ENCODE results near the gene SPATA32.

SPATA32 gene

DNA sequence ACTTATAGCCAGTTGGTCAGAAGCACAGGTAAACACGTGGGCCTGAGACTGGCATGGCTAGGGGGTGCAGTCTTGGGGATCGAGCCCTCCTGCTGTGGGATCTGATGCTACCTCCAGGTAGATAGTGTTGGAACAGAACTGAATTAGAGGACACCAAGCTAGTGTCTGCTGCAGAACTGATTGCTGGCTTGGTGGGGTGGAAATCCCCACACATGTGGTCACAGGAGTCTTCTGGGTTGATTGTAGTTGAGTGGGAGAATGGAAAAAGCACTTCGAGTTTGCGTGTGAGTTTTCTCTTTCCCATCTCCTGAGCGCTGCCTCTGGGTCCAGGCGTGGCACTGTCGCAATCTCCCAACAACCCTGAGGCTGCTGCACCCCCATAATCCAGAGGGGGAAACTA is 8.0 kb upstream of the SPATA32 start:
- TF ChIP-seq CTCF (IDR thresholded peaks at IDR 0.05; ENCODE audit: low read depth, low read length, poor library complexity, severe bottlenecking) (no peak), EZH2phosphoT487 (IDR thresholded peaks at IDR 0.05; ENCODE audit: borderline replicate concordance, low read length) (no peak)
- H3K4me3 ChIP-seq (ENCODE audit: low read length) = no peak overlapping the region
- peaks cover 61% of the 10 kb centered on the region for H3K36me3 ChIP-seq (ENCODE audit: control insufficient read depth, low read length)
- no peaks in the 10 kb centered on the region for H3K4me1 ChIP-seq (ENCODE audit: control insufficient read depth, low read length)
- H3K27me3 ChIP-seq (ENCODE audit: control insufficient read depth, low read length) = no peaks in the 10 kb centered on the region
- H3K9me3 ChIP-seq (ENCODE audit: control insufficient read depth, insufficient read depth, low read length) = no peaks in the 10 kb centered on the region
- H3K79me2 ChIP-seq (ENCODE audit: control insufficient read depth, low read length) = no peaks in the 10 kb centered on the region
- H3K9me2 ChIP-seq (replicated peaks; ENCODE audit: control insufficient read depth, low read length) = no peaks in the 10 kb centered on the region
- H3F3A ChIP-seq (ENCODE audit: control insufficient read depth, insufficient read depth) = no peaks in the 10 kb centered on the region; the same call in 1 of the 2 replicates
- no peak overlapping the region for H3K27ac ChIP-seq (ENCODE audit: low read depth, low read length)
- no peaks in the 10 kb centered on the region for H4K20me1 ChIP-seq (ENCODE audit: control insufficient read depth, insufficient read depth, low read depth, low read length)
- no peak overlapping the region for H3K4me2 ChIP-seq (ENCODE audit: low read length)

GRCh38 chr17:45267436-45268055 is 5.7 kb upstream of the SPATA32 start:
- no peak overlapping the region for H3K4me2 ChIP-seq (ENCODE audit: low read length)
- H3K27me3 ChIP-seq (ENCODE audit: control insufficient read depth, low read length) = no peaks in the 10 kb centered on the region
- TF ChIP-seq CTCF (IDR thresholded peaks at IDR 0.05; ENCODE audit: low read depth, low read length, poor library complexity, severe bottlenecking) (no peak), EZH2phosphoT487 (IDR thresholded peaks at IDR 0.05; ENCODE audit: borderline replicate concordance, low read length) (no peak)
- H3K4me1 ChIP-seq (ENCODE audit: control insufficient read depth, low read length) = peaks cover 4% of the 10 kb centered on the region
- peaks cover 2% of the 10 kb centered on the region; the same call in 1 of the 2 replicates for H3F3A ChIP-seq (ENCODE audit: control insufficient read depth, insufficient read depth)
- no peak overlapping the region for H3K4me3 ChIP-seq (ENCODE audit: low read length)
- no peaks in the 10 kb centered on the region for H3K9me2 ChIP-seq (replicated peaks; ENCODE audit: control insufficient read depth, low read length)
- no peak overlapping the region for H3K27ac ChIP-seq (ENCODE audit: low read depth, low read length)
- H4K20me1 ChIP-seq (ENCODE audit: control insufficient read depth, insufficient read depth, low read depth, low read length) = no peaks in the 10 kb centered on the region
- H3K36me3 ChIP-seq (ENCODE audit: control insufficient read depth, low read length) = peaks cover 68% of the 10 kb centered on the region
- H3K79me2 ChIP-seq (ENCODE audit: control insufficient read depth, low read length) = no peaks in the 10 kb centered on the region
- no peaks in the 10 kb centered on the region for H3K9me3 ChIP-seq (ENCODE audit: control insufficient read depth, insufficient read depth, low read length)

GRCh38 chr17:45266372-45266926 is 4.6 kb upstream of the SPATA32 start:
- H3K4me1 ChIP-seq (ENCODE audit: control insufficient read depth, low read length) = peaks cover 15% of the 10 kb centered on the region
- no peak overlapping the region for H3K4me3 ChIP-seq (ENCODE audit: low read length)
- H3F3A ChIP-seq (ENCODE audit: control insufficient read depth, insufficient read depth) = peaks cover 2% of the 10 kb centered on the region; the same call in 1 of the 2 replicates
- H3K4me2 ChIP-seq (ENCODE audit: low read length) = no peak overlapping the region
- no peaks in the 10 kb centered on the region for H3K9me3 ChIP-seq (ENCODE audit: control insufficient read depth, insufficient read depth, low read length)
- H3K79me2 ChIP-seq (ENCODE audit: control insufficient read depth, low read length) = no peaks in the 10 kb centered on the region
- no peaks in the 10 kb centered on the region for H4K20me1 ChIP-seq (ENCODE audit: control insufficient read depth, insufficient read depth, low read depth, low read length)
- H3K36me3 ChIP-seq (ENCODE audit: control insufficient read depth, low read length) = peaks cover 69% of the 10 kb centered on the region
- H3K27ac ChIP-seq (ENCODE audit: low read depth, low read length) = no peak overlapping the region
- no peaks in the 10 kb centered on the region for H3K9me2 ChIP-seq (replicated peaks; ENCODE audit: control insufficient read depth, low read length)
- TF ChIP-seq CTCF (IDR thresholded peaks at IDR 0.05; ENCODE audit: low read depth, low read length, poor library complexity, severe bottlenecking) = no peak
- no peak for TF ChIP-seq EZH2phosphoT487 (IDR thresholded peaks at IDR 0.05; ENCODE audit: borderline replicate concordance, low read length)
- H3K27me3 ChIP-seq (ENCODE audit: control insufficient read depth, low read length) = no peaks in the 10 kb centered on the region

Data from DOHH2 (cell line).